Peyer's patch (tissue), 4 donors: ENCODE measurements around the gene AMPD1.

ENCODE experiments used
- CTCF ChIP-seq, 6 experiments: fragments of 450-650 bp in 4 of 6; fragments of 200-600 bp in 2 of 6; sonication (generic) in 1 of 6; IDR thresholded peaks; one replicate each; pipeline ENCODE4 v1.5.1; 2017 to 2019; ENCODE audit warnings: antibody characterized with exemption in 6 of 6, mild to moderate bottlenecking in 3 of 6, moderate library complexity in 1 of 6
- POLR2A ChIP-seq, 2 donors: fragments of 450-650 bp; IDR thresholded peaks; one replicate each; pipeline ENCODE4 v1.5.1; 2017; ENCODE audit warnings: antibody characterized with exemption in 2 of 2, mild to moderate bottlenecking in 2 of 2, moderate library complexity in 2 of 2

DNA sequence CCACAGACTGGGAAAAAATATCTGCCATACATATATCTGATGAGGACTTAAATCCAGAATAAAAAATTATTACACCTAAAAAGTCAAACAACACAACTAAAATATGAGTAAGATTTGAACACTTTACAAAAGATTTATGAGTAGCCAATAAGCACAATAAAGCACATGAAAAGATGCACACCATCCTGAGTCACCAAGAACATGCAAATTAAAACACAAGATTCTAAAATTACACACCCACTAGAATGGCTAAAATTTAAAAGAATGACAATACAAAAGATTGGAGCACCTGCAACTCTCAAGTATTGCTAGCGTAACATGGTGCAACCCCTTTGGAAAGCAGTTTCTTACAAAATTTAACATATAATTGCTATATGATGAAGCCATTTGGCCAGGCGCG, 56.4 kb downstream of the AMPD1 start:
- no peak for TF ChIP-seq CTCF (IDR thresholded peaks at IDR 0.05)
- no peak for TF ChIP-seq POLR2A (IDR thresholded peaks at IDR 0.05)
